DMS 273 (cell line): Measurements from ENCODE around the gene NDRG2.

Source experiments
- DNase-seq: peaks from one replicate; lab custom pipeline; 2025; ENCODE audit not compliant: unreplicated experiment; lab: John Stamatoyannopoulos, UW

Gene NDRG2

DNA sequence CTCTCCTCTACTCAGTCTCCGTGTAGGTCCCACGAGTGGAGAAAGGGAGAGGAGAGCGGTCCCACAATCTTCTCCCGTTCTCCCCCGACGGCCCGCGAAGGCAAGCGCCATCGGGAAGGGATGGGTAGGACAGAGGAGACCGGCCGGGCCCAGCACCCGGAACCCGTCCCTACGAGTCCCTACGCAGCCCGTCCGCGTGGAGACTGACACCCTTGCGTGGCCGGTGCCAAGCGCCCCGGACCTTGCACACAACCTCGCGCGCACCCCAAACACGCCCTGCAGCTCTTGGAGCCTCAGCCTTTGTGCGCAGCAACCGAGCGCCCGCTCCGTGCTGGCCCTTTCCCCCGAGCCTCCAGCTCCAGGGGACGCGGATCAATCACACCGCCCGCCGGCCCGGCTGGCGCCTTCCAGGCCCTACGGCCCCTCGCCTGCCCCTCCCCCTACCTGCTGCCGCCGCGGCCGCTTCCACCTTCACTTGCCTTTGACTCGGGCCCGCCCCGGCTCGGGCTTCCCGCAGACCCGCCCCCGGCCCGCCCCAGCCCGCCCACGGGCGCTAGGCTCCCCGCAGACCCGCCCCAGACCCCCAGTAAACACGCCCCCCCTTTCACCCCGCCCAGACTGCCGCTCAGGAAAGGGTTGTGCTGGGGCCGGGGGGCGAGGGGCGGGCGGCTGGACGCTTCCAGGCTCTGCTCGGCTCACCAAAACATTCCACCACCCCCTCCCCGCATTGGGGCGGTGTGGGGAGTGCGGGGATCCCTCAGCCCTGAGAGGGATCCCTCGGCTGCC lies at the start of gene NDRG2:
NDRG2 (minus strand) TSS at position 477 of the 786 bp plus-strand sequence. CDS start 1,746 bp downstream, outside the sequence.
- peak; percentile 78 for DNase-seq

DNA sequence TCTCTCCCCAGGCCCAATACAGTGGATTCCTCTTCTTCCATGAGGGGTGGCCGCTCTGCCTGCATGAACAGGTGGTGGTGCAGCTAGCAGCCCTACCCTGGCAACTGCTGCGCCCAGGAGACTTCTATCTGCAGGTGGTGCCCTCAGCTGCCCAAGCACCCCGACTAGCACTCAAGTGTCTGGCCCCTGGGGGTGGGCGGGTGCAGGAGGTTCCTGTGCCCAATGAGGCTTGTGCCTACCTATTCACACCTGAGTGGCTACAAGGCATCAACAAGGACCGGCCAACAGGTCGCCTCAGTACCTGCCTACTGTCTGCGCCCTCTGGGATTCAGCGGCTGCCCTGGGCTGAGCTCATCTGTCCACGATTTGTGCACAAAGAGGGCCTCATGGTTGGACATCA lies 49.1 kb upstream of the NDRG2 start:
- no peak for DNase-seq

DNA sequence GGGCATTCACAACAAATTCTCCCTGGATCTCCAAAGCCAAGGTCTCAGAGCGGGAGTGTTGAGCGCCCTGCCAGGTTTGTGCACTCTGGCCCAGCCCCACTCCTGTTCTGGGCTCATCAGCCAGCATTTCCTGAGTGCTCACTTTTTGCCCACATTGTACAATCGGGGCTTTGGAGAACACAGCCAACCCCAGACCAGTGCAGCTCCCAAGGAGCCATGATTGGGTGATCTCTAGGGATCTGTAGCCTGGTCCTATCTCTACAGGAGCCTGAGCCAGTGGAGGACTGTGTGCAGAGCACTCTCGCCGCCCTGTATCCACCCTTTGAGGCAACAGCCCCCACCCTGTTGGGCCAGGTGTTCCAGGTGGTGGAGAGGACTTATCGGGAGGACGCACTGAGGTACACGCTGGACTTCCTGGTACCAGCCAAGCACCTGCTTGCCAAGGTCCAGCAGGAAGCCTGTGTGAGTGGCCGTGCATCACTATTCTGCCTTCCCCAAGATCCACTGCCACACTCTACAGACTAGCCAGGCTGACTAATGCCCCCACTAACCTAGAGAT lies 48.0 kb upstream of the NDRG2 start:
- no peak for DNase-seq

DNA sequence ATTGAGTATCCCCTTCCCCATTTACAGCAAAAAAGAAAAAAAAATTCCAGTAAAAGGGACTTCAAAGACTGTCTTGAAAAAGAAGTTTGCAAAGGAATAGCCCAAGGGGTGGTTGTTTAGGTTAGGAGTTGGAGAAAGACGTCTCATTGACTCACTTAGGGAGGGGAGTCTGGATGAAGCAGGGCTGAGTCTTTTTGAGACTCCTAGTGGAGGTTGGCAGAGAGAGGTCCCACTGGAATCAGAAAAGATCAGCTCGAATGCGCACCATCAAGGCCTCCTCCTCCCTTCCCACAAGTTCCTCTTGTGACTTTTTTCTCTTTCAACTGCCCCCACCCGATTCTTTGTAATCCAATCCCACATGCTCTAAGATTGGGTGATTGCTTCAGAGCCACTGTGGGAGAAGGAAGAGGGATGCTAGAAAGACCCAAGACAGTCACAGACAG lies 47.2 kb upstream of the NDRG2 start:
- peak; percentile 30 for DNase-seq

DNA sequence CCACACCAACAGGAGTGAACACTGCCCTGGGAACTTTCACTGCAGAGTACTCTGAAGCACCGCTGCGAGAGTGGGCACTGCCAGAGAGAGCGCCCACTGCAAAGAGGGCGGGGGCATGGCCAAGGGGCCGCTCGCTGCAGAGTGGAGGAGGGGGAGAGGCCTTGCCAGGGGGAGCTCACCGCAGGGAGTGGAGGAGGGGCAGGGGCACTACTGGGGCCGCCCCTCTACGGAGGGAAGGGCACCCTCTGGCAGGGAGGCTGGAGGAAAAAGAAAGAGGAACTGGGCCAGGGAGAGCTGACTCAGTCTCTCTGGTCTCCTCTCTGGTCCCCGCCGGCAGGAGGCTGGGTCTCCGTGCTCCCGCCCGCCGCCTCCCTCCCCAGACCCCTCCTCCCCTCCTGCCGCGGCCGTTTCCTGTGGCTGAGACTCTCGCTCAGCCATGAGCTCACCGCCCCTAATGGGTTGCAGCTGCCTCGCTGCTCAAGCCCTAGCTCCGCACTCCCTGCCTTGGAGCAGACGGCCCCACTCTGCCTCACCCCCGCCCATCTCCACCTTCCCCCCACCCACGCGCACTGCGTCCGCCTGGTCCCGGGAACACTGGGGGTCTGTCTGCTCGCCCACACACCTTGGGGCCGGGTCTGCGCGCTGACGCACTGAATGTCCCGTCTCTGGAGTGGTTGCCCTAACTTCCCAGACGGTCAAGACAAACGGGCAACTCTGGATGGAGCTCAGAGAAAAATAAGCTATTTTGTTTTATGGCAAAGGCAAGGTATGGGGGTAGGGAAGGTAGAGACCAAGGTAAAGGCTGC lies 46.6 kb upstream of the NDRG2 start:
- DNase-seq = peak; percentile 91

DNA sequence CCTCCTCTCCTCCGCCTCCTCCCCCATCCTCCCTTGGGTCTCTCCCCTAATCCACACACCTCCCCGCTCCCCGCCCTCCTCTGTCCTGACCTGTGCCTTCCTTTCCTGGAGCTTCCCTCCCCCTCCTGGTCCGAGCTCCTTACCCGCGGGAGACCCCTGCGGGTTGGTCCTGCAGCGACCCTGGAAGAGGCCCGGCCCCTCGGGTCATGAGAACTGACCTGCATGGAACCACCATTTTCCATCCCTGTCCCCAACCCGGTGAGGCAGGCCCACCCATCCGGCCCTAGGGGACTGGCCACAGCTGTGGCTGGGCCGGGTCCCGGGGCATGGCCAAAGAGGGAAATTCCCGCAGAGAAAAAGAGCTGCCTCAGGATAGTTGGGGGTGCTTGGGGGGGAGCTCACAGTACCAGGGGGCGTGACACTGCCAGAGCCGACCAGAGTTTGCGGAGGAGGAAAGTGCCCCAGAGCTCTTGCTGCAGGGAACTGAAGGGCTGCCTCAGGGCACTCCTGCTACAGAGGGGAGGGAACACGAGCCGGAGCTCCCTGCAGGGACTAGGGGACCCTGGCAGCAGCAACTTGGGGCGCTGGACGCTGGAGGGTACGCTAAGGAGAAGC lies 45.9 kb upstream of the NDRG2 start:
- DNase-seq = peak; percentile 59

DNA sequence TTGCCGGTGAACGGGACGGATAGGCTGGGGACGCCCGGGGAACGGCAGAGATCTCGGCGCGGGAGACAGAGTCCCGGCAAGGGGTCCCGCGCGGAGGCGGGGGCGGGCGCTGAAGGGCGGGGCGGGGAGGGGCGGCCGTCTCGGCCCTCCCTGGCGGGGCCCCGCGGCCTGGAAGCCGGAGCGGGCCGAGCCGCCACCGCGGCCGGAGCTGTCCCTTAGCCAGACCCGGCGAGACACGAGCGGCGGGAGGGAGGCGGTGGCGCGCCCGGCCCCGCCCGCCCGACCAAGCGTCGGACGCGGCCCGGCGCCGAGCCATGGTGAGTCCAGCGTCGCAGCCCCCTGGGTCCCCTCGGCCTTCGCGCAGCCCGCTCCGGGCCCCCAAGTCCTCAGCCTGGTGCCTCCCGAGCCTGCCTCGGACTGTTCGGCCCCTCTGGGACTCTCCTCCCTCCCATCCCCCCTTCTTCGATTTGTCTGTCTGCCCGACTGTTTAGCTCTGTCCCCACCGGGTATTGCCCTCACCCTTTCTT lies 45.3 kb upstream of the NDRG2 start, which contains the start of gene ARHGEF40:
ARHGEF40 (plus strand) TSS at position 222 of the 527 bp plus-strand sequence; CDS start at position 315, 93 bp downstream.
- DNase-seq = peak; percentile 67

DNA sequence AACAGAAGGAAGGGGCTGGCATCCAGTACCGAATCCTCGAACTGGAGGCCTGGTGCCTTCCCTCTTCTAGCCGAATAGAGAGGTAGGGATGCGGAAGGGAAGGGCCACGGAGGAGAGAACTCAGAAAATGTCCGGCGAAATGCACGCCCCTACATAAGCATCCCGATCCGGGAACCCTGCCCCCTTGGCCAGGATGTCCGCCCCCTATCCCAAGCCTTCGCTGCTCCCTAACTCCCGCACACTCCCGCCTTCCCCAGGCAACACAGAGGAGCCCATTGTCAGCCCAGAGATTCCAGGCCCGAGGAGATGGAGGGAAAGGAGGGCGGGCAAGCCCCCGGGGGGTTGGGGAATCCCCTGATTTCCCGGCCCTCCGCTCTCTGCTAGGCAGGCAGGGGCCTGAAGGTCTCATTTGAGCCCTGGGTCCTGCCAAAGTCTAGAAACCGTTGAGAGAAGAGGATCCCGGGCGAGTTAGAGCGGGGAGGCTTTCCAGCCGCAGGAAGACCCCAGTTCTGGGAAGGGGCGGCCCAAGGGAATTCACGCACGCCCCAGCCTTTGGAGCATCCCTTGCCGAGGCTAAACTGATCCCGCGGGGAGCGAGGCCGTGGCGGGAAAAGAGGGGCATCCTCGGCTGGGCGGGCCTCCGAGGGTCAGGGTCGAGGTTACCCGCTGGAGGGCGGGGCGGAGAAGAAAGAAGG lies 44.7 kb upstream of the NDRG2 start:
- DNase-seq = peak; percentile 68

DNA sequence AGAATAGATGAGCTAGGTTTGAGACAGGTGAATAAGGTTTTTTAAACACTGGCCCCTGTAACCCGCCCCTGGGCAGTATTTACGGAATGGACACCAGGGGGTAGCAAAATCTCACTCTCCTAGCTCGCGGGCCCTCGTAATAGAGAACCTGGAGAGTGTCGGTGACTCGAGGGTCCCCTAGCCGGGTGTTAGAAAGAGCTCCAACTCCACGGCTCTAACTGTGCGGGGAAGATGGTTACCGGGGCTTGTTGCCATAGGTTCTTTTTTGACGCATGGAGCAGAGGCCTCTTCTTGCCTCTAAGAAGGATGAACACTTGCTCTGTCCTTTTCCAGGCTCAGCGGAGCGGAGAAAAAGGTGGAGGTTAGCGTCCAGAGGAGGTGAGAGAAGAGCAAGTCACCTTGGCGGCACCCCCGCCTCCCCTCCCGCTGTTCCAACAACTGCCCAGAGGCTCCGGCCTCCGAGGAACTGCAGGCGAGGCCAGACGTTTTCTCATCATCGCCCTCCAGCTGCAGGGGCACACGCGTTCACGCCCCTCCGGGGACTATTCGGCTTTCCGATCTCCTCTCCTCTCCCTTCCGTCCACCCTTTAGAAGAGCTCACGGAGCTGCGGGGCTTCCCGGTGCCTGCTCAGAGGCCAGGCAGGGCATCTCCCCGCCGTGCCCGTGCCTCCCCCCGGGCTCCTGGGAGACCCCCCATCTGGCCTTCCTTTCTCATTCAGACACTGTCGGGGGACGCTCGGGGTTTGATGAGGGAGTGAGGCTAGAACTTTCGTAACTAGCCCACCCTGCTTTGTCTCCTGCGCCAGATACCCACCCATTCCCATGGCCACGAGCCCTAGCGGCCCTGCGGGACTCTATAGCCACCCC lies 43.9 kb upstream of the NDRG2 start:
- DNase-seq = peak; percentile 88

DNA sequence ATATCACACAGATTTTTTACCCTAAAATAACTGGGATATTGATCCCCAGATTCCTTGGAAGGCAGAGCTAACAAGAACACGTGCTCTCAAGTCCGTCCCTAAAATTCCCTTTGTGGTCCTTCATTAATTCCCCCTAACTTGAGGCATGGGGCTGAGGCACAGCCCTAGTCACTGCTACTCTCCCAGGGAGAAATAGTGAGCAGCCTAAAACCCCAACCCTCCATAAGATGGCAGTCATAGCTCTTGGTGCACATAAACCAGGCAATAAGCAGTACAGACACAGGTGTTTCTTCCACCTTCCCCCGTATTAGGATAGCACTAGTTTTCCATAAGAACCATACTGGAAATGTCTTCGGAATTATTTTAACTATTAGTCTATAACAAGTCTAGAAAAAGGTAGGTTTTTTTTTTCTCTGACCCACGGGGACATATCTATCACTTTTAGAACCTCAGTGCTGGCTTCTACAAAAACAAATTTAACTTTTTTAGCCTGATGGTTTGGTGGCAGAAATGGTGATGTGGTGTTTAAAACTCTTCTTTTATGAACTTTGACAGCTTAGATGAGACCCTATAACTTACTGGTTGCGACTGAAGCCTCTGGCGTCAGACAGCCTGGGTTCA lies 42.1 kb upstream of the NDRG2 start:
- DNase-seq = peak; percentile 62

DNA sequence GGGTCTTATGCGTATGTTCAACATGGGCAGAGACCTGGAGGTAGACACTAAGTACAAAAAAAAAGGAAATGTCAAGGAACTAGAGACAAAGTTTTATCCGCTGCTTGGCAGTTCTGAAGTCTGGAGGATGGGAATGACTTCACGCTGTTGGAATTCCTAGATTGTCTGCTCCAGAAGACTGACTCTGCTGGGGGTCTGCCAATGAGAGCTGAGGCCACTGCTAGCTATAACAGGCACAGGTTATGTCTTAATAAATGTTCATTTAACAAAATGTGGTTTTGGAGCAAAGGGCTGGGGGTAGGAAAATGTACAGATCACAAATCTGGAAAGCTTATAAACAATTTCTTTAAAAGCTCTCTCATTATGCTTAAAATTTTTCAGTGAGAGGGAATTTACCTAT lies 38.6 kb upstream of the NDRG2 start:
- DNase-seq = no peak

DNA sequence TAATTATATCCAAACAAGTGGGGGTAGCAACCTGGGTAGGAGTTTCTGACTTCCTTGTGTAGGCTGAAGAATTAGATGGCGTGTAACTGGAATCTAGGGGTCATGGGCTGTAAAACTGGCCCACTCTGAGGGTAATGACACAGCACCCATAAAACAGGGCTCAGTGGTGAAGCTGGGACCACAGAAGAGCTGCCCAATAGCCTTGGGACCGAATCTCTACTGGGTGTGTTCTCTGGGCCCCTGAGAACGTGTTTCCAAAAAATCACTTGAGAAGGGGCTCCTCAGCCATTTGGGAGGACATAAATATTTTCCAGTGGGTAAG lies 36.4 kb upstream of the NDRG2 start:
- no peak for DNase-seq

DNA sequence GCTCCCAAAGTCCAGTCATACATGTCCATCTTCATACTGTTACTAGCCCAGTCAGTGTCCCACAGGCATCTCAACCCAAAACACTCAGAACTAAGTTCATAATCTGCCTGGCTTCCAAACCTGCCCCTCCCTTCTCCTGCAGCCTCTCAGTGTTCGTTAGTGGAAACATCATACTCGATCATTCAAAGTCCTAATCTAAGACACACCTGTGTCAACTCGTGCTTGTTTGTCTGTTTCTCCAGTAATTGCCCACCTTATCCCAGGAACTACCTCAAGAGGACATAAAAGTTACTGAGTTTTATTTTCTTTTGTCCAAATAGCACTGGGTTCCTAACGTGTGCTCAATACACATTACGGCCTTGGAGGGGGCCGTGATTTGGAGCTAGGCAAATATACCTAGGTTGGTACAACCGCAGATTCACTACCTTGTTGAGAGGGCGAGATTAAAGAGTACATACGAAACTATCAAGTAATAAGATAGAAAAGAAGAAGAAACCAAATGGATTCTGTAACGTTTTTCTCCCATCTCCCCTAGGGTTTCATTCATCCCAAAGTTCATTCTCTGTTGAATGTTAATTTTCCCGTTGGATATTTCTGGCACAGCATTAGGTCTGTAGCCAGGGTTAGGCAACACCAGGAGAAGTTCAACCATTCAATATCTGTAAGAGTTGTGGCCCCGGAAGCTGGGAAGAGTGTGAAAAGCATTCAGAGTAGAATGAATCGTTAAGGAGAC lies 35.9 kb upstream of the NDRG2 start:
- DNase-seq = no peak

DNA sequence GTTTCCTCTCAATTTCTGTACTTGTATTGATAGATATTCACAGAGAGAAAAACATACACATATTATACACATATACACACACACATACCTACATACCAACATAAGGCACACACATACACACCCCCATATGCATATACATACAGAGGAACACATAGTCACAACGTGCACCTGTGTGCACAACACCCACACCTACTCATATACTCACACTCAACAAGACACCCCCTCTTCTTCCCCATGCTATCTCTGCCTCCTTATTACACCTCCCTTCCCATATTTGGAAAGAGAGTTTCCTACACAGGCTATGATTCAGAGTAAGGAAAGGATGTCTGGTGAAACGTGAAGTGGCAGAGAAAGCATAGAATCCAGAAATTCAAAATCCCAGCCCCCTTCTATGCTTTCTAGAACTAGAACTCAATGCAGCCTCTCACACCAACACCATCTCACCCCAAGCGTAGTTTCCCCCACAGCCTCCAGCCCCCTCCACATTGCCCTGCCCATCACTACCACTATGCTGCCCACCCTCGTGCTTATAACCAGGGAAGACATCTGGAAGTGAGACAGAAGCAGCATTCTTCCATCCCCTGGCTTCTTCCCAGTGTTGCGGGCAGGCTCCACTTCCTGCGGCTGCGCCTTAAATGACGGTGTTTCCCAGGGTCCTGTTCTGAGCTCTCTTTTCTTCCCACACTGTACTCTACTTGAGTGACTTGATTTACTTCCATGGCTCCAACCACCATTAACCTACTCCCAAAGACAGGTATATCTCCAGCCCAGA lies 35.2 kb upstream of the NDRG2 start:
- DNase-seq = no peak

DNA sequence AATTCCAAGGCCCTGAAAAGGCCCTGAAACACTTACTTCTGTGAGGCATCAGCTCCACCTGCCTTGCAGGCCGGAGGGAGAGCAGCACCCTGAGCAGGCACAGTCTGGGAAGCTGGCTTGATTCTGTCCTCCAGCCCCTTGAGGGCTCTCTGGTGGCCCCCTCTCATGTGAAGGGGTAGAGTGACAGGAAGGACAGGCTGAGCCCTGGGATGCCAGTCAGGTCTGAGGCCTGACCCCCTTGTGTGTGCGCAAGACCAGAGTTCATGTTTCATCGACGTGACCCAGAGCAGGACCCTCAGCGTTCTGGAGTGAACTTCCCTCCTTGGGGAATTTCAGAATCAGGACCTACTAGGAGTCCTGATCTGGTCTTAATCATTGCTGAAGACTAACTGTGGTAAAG lies 34.0 kb upstream of the NDRG2 start:
- no peak for DNase-seq

DNA sequence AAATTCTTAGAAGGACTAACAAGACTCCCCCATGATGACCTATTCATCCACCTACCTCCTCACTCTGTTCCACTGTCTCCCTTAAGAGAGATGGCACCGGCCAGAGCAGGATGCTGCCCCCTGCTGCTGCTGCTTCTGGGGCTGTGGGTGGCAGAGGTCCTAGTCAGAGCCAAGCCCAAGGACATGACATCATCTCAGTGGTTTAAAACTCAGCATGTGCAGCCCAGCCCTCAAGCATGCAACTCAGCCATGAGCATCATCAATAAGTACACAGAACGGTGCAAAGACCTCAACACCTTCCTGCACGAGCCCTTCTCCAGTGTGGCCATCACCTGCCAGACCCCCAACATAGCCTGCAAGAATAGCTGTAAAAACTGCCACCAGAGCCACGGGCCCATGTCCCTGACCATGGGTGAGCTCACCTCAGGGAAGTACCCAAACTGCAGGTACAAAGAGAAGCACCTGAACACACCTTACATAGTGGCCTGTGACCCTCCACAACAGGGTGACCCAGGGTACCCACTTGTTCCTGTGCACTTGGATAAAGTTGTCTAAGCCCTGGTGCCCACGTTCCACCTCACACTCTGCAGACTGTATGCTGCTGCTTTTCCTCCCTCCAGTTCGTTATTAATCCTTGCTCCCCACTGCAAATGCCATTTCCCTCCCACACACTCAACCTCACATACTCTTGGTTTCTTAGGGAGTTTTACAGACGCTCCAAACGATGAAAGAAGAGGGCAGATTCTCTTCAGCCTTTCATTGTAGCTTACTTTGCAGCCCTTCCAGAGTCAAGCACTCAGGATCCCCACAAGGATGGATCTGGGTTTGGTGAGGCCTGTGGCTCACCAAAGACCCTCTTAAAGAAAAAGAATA lies 33.2 kb upstream of the NDRG2 start, which contains the start of gene RNASE8:
RNASE8 (plus strand) TSS at position 20 of the 873 bp plus-strand sequence; CDS start at position 91, 71 bp downstream.
- DNase-seq = no peak
